Bone marrow (tissue), 2 donors: Measurements from ENCODE around the gene KCND3.
"Not testable (repeated sequence)": the region's sequence is repeated elsewhere in the genome, so short reads cannot be mapped to it uniquely, and the experiment has no call there.

Experiments
- DNase-seq, 2 donors: peaks; one replicate each; lab custom pipeline; 2025; lab: John Stamatoyannopoulos, UW

The KCND3 gene

GRCh38 chr1:111814305-111814628 lies 175.2 kb downstream of the KCND3 start:
- no peak for DNase-seq

- DNase-seq, result no peak
Observed at GRCh38 chr1:111813440-111814304, 175.8 kb downstream of the KCND3 start.

- DNase-seq, result no peak
Observed at GRCh38 chr1:111812306-111812705, 177.2 kb downstream of the KCND3 start.

- DNase-seq, result no peak
Observed at GRCh38 chr1:111811891-111812290, 177.6 kb downstream of the KCND3 start.

GRCh38 chr1:111805251-111805650 lies 184.2 kb downstream of the KCND3 start:
- DNase-seq, result no peak

- DNase-seq, result no peak
Observed at GRCh38 chr1:111804776-111805175, 184.7 kb downstream of the KCND3 start.

GRCh38 chr1:111803951-111804350 lies 185.5 kb downstream of the KCND3 start:
- no peak for DNase-seq

- no peak for DNase-seq
Observed at GRCh38 chr1:111802984-111803383, 186.5 kb downstream of the KCND3 start.

- no peak for DNase-seq
Observed at GRCh38 chr1:111802110-111802509, 187.4 kb downstream of the KCND3 start.

- DNase-seq, result no peak
Observed at GRCh38 chr1:111801071-111801850, 188.2 kb downstream of the KCND3 start.

GRCh38 chr1:111799722-111800121 lies 189.7 kb downstream of the KCND3 start:
- DNase-seq, result not testable (repeated sequence)

- no peak for DNase-seq
Observed at GRCh38 chr1:111798580-111798979, 190.9 kb downstream of the KCND3 start.

GRCh38 chr1:111795401-111795800 lies 194.1 kb downstream of the KCND3 start:
- DNase-seq, result no peak

- no peak for DNase-seq
Observed at GRCh38 chr1:111793923-111794322, 195.5 kb downstream of the KCND3 start.

- DNase-seq, result no peak
Observed at GRCh38 chr1:111792249-111792648, 197.2 kb downstream of the KCND3 start.

- no peak for DNase-seq
Observed at GRCh38 chr1:111791776-111792175, 197.7 kb downstream of the KCND3 start.

- DNase-seq, result no peak
Observed at GRCh38 chr1:111789666-111790316, 199.7 kb downstream of the KCND3 start.

GRCh38 chr1:111789142-111789541 lies 200.3 kb downstream of the KCND3 start:
- no peak for DNase-seq

GRCh38 chr1:111786669-111787207 lies 202.7 kb downstream of the KCND3 start:
- DNase-seq, result no peak

GRCh38 chr1:111784273-111784901 lies 205.1 kb downstream of the KCND3 start:
- DNase-seq, result no peak

GRCh38 chr1:111779546-111779945 lies 209.9 kb downstream of the KCND3 start:
- no peak for DNase-seq

- no peak for DNase-seq
Observed at GRCh38 chr1:111778541-111779051, 210.9 kb downstream of the KCND3 start.
